ENCODE measurements around the gene TMEM79.

TMEM79 gene

GRCh38 chr1:156281281-156281680 lies 2.8 kb upstream of the TMEM79 start:
- H3K4me3 ChIP-seq (ENCODE audit: low read depth in 1 of 5, low read length in 5 of 5) = peak overlapping the region; percentile 82 to 96 (median 91)
- peaks cover 6 to 49% (median 45%) of the 10 kb centered on the region in 5 donors for H3K4me1 ChIP-seq (ENCODE audit: control insufficient read depth in 5 of 5, insufficient read depth in 5 of 5, low read length in 5 of 5)
- peaks cover 4 to 39% (median 26%) of the 10 kb centered on the region in 5 donors for H3K36me3 ChIP-seq (ENCODE audit: control insufficient read depth in 5 of 5, insufficient read depth in 5 of 5, low read length in 5 of 5)
- H3K9ac ChIP-seq (ENCODE audit: low read length in 5 of 5) = peak overlapping the region; percentile 20 to 91 (median 88)
- no peaks in the 10 kb centered on the region for H3K27me3 ChIP-seq (ENCODE audit: control insufficient read depth in 5 of 5, insufficient read depth in 4 of 5, low read length in 5 of 5)
- H3K9me3 ChIP-seq (ENCODE audit: control insufficient read depth in 5 of 5, low read length in 5 of 5) = no peaks in the 10 kb centered on the region
- peak overlapping the region; percentile 90 for H3K27ac ChIP-seq (ENCODE audit: low read depth, low read length)

DNA sequence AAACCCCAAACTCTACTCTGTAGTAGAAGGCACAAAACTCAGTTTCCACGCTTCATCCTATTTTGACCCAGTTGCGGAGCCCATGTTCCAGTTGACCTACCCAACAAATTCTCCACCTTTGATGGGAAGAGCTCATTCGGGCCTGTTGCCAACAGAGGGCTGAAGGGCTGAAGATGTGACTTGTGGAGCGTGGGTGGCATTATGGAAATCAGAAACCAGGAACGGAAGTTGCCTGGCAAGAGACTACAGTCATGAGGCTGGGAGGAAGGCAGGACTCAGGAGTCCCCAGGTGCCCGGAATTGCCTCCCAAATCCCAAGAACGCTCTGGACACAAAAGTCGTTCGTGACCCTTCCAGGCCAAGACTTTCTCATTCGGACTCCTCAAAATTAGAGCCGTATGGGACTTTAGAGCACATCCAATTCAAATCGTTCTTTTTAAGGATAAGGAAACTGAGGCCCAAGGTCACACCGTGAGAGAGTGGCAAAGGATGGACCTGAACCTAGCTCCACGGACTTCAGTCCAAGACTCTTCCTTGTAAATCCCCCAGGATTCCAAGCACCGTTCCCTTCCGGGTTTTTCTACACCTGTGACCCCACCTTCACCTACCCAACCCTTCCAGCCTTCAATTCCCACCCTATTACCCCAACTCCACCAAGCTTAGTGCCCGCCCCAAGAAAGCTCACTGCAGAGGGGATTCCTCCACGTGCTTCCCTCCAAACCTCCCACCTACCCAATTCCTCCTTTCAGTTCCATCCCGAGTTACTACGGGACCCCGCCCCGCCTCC lies 2.2 kb upstream of the TMEM79 start:
- Histone ChIP-seq H3K4me3 (ENCODE audit: low read depth in 1 of 5, low read length in 5 of 5) (peak overlapping the region; percentile 82 to 96 (median 91)), H3K36me3 (ENCODE audit: control insufficient read depth in 5 of 5, insufficient read depth in 5 of 5, low read length in 5 of 5) (peaks cover 4 to 36% (median 24%) of the 10 kb centered on the region in 5 donors), H3K27me3 (ENCODE audit: control insufficient read depth in 5 of 5, insufficient read depth in 4 of 5, low read length in 5 of 5) (no peaks in the 10 kb centered on the region), H3K27ac (ENCODE audit: low read depth, low read length) (peak overlapping the region; percentile 90), H3K9me3 (ENCODE audit: control insufficient read depth in 5 of 5, low read length in 5 of 5) (no peaks in the 10 kb centered on the region), H3K4me1 (ENCODE audit: control insufficient read depth in 5 of 5, insufficient read depth in 5 of 5, low read length in 5 of 5) (peaks cover 6 to 45% (median 39%) of the 10 kb centered on the region in 5 donors), H3K9ac (ENCODE audit: low read length in 5 of 5) (peak overlapping the region; percentile 69 to 91 (median 88))

DNA sequence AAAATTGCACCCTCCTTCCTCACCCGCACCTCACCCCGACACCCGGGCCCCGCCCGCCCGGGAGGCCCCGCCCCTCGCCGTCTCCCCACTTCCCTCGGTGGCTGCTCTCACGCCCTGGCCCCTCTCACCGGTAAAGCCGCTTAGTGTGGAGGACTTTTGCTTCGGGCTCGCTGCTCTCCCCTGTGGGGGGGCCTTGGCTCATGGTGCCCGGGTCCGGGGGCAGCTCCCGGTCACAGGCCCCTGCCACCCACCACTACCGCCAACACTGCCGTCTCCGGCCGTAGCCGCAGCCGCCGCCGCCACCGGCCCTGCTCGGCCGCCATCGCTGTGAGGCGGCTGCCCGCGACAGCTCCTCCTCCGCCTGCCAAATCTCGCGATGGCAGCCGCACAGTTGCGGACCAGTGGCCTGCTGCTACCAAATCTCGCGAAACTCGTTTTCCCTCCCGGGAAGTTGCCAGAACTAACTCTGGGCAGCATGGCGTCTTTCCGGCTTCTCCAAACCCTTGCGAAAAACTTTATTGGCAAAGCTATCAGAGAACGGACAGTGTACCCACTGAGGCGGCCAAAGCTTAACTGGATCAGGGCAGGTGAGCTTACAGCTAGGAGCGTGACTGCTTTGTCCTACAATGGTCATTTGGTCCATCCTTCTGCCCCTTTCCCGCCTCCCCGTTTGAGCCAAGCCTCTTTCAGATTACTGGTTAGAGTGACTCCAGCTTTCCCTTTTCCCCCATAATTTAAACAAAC lies 1.5 kb upstream of the TMEM79 start, which contains the start of gene SMG5:
TSS of gene SMG5 (minus strand) at position 347 of the 744 bp plus-strand sequence. CDS start at position 202, 145 bp downstream.
- Histone ChIP-seq H3K4me1 (ENCODE audit: control insufficient read depth in 5 of 5, insufficient read depth in 5 of 5, low read length in 5 of 5) (peaks cover 4 to 41% (median 34%) of the 10 kb centered on the region in 5 donors), H3K4me3 (ENCODE audit: low read depth in 1 of 5, low read length in 5 of 5) (peak within 1 kb of the TSS; percentile 82 to 98 (median 91)), H3K27me3 (ENCODE audit: control insufficient read depth in 5 of 5, insufficient read depth in 4 of 5, low read length in 5 of 5) (no peaks in the 10 kb centered on the region), H3K27ac (ENCODE audit: low read depth, low read length) (peak within 1 kb of the TSS; percentile 90), H3K9ac (ENCODE audit: low read length in 5 of 5) (peak within 1 kb of the TSS; percentile 79 to 91 (median 88)), H3K36me3 (ENCODE audit: control insufficient read depth in 5 of 5, insufficient read depth in 5 of 5, low read length in 5 of 5) (peaks cover 4 to 29% (median 17%) of the 10 kb centered on the region in 5 donors), H3K9me3 (ENCODE audit: control insufficient read depth in 5 of 5, low read length in 5 of 5) (no peaks in the 10 kb centered on the region)

DNA sequence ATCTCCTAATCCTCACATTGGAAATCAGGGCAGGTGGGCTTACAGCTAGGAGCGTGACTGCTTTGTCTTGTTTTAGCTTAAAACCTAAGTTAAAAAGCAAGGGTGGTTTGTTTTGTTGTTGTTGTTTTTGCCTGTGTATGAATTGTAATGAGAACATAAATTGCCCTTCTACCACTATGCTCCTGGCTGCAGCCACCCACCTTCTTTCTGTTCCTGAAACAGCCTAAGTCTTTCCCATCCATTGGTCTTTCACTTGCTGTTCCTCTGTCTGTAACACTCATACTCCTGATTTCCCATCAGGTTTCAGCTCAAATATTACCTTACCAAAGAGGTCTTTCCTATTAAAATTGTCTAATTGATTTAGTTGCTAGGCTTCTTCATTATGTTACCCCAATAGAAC lies 604 bp upstream of the TMEM79 start:
- Histone ChIP-seq H3K27me3 (ENCODE audit: control insufficient read depth in 5 of 5, insufficient read depth in 4 of 5, low read length in 5 of 5) (no peaks in the 10 kb centered on the region), H3K27ac (ENCODE audit: low read depth, low read length) (peak overlapping the region; percentile 90), H3K4me3 (ENCODE audit: low read depth in 1 of 5, low read length in 5 of 5) (peak overlapping the region; percentile 82 to 98 (median 91)), H3K9me3 (ENCODE audit: control insufficient read depth in 5 of 5, low read length in 5 of 5) (no peaks in the 10 kb centered on the region), H3K36me3 (ENCODE audit: control insufficient read depth in 5 of 5, insufficient read depth in 5 of 5, low read length in 5 of 5) (peaks cover 4 to 20% (median 8%) of the 10 kb centered on the region in 5 donors), H3K4me1 (ENCODE audit: control insufficient read depth in 5 of 5, insufficient read depth in 5 of 5, low read length in 5 of 5) (peaks cover 4 to 41% (median 34%) of the 10 kb centered on the region in 5 donors), H3K9ac (ENCODE audit: low read length in 5 of 5) (peak overlapping the region; percentile 79 to 91 (median 88))

GRCh38 chr1:156284757-156285156 lies 632 bp downstream of the TMEM79 start:
- no peak overlapping the region for H3K9ac ChIP-seq (ENCODE audit: low read length in 5 of 5)
- H3K4me1 ChIP-seq (ENCODE audit: control insufficient read depth in 5 of 5, insufficient read depth in 5 of 5, low read length in 5 of 5) = peaks cover 4 to 41% (median 34%) of the 10 kb centered on the region in 5 donors
- H3K4me3 ChIP-seq (ENCODE audit: low read depth in 1 of 5, low read length in 5 of 5) = no peak overlapping the region
- H3K36me3 ChIP-seq (ENCODE audit: control insufficient read depth in 5 of 5, insufficient read depth in 5 of 5, low read length in 5 of 5) = peaks cover 0 to 15% (median 6%) of the 10 kb centered on the region in 5 donors
- H3K27me3 ChIP-seq (ENCODE audit: control insufficient read depth in 5 of 5, insufficient read depth in 4 of 5, low read length in 5 of 5) = no peaks in the 10 kb centered on the region
- no peak overlapping the region for H3K27ac ChIP-seq (ENCODE audit: low read depth, low read length)
- H3K9me3 ChIP-seq (ENCODE audit: control insufficient read depth in 5 of 5, low read length in 5 of 5) = no peaks in the 10 kb centered on the region

- H3K4me1 ChIP-seq (ENCODE audit: control insufficient read depth in 5 of 5, insufficient read depth in 5 of 5, low read length in 5 of 5) = peaks cover 4 to 35% (median 30%) of the 10 kb centered on the region in 5 donors
- no peaks in the 10 kb centered on the region for H3K27me3 ChIP-seq (ENCODE audit: control insufficient read depth in 5 of 5, insufficient read depth in 4 of 5, low read length in 5 of 5)
- no peak overlapping the region for H3K9ac ChIP-seq (ENCODE audit: low read length in 5 of 5)
- H3K4me3 ChIP-seq (ENCODE audit: low read depth in 1 of 5, low read length in 5 of 5) = no peak overlapping the region
- no peak overlapping the region for H3K27ac ChIP-seq (ENCODE audit: low read depth, low read length)
- no peaks in the 10 kb centered on the region for H3K9me3 ChIP-seq (ENCODE audit: control insufficient read depth in 5 of 5, low read length in 5 of 5)
- peaks cover 0 to 12% (median 6%) of the 10 kb centered on the region in 5 donors for H3K36me3 ChIP-seq (ENCODE audit: control insufficient read depth in 5 of 5, insufficient read depth in 5 of 5, low read length in 5 of 5)
Measured at GRCh38 chr1:156285437-156285836, 1.3 kb downstream of the TMEM79 start.

- no peak overlapping the region for H3K27ac ChIP-seq (ENCODE audit: low read depth, low read length)
- H3K9me3 ChIP-seq (ENCODE audit: control insufficient read depth in 5 of 5, low read length in 5 of 5) = no peaks in the 10 kb centered on the region
- H3K4me3 ChIP-seq (ENCODE audit: low read depth in 1 of 5, low read length in 5 of 5) = no peak overlapping the region
- H3K9ac ChIP-seq (ENCODE audit: low read length in 5 of 5) = peak overlapping the region in 1 of 5 donors; percentile 38
- H3K36me3 ChIP-seq (ENCODE audit: control insufficient read depth in 5 of 5, insufficient read depth in 5 of 5, low read length in 5 of 5) = peaks cover 0 to 12% (median 6%) of the 10 kb centered on the region in 5 donors
- H3K4me1 ChIP-seq (ENCODE audit: control insufficient read depth in 5 of 5, insufficient read depth in 5 of 5, low read length in 5 of 5) = peaks cover 4 to 33% (median 28%) of the 10 kb centered on the region in 5 donors
- H3K27me3 ChIP-seq (ENCODE audit: control insufficient read depth in 5 of 5, insufficient read depth in 4 of 5, low read length in 5 of 5) = no peaks in the 10 kb centered on the region
Measured at GRCh38 chr1:156286061-156286460, 1.9 kb downstream of the TMEM79 start.

DNA sequence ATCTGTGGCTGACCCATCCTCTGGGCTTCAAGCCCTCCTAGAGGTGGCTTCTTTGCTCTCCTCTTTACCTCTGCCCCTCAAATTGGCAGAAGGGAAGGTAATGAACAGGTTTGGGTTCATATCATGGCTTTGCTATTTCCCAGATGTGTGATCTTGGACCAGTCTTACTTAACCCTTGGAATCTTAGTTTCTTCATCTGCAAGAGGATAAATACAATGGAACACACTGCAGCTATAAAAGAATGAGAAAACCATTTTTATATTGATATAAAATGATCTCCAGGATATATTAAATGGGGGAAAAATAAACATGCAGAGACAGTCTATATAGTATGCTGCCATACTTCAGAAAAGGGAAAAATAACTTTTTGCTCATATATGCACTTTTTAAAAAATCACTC lies 5.7 kb downstream of the TMEM79 start:
- Histone ChIP-seq H3K36me3 (ENCODE audit: control insufficient read depth in 5 of 5, insufficient read depth in 5 of 5, low read length in 5 of 5) (peaks cover 3 to 28% (median 17%) of the 10 kb centered on the region in 5 donors), H3K27ac (ENCODE audit: low read depth, low read length) (no peak overlapping the region), H3K27me3 (ENCODE audit: control insufficient read depth in 5 of 5, insufficient read depth in 4 of 5, low read length in 5 of 5) (no peaks in the 10 kb centered on the region), H3K4me3 (ENCODE audit: low read depth in 1 of 5, low read length in 5 of 5) (no peak overlapping the region), H3K9ac (ENCODE audit: low read length in 5 of 5) (no peak overlapping the region), H3K4me1 (ENCODE audit: control insufficient read depth in 5 of 5, insufficient read depth in 5 of 5, low read length in 5 of 5) (peaks cover 6 to 35% (median 20%) of the 10 kb centered on the region in 5 donors), H3K9me3 (ENCODE audit: control insufficient read depth in 5 of 5, low read length in 5 of 5) (no peaks in the 10 kb centered on the region)

GRCh38 chr1:156291226-156292061 lies 7.3 kb downstream of the TMEM79 start:
- H3K9ac ChIP-seq (ENCODE audit: low read length in 5 of 5) = peak overlapping the region; percentile 62 to 94 (median 71)
- H3K27me3 ChIP-seq (ENCODE audit: control insufficient read depth in 5 of 5, insufficient read depth in 4 of 5, low read length in 5 of 5) = no peaks in the 10 kb centered on the region
- peak overlapping the region; percentile 82 for H3K27ac ChIP-seq (ENCODE audit: low read depth, low read length)
- H3K4me3 ChIP-seq (ENCODE audit: low read depth in 1 of 5, low read length in 5 of 5) = peak overlapping the region; percentile 58 to 81 (median 72)
- H3K4me1 ChIP-seq (ENCODE audit: control insufficient read depth in 5 of 5, insufficient read depth in 5 of 5, low read length in 5 of 5) = peaks cover 6 to 48% (median 29%) of the 10 kb centered on the region in 5 donors
- no peaks in the 10 kb centered on the region for H3K9me3 ChIP-seq (ENCODE audit: control insufficient read depth in 5 of 5, low read length in 5 of 5)
- H3K36me3 ChIP-seq (ENCODE audit: control insufficient read depth in 5 of 5, insufficient read depth in 5 of 5, low read length in 5 of 5) = peaks cover 3 to 22% (median 17%) of the 10 kb centered on the region in 5 donors
